Endothelial cell of umbilical vein (primary cell): Measurements from ENCODE around the gene PCGF1. TPM values are rescaled to one million over a fixed set of nuclear protein-coding genes. Genes with fewer than 3 reads are reported as not detected.

Source experiments
- BruUV-seq: library from RNA; stranded (reverse); fragments of 400-500 nt; replicated peaks from 2 replicates; lab custom pipeline; 2021; lab: Mats Ljungman, UMichigan
- CTCF ChIA-PET: fragments of 300-600, 350-600 bp; sonication (Branson Sonifier 250); formaldehyde crosslinking; loops from one replicate; lab custom pipeline; 2021; ENCODE audit warnings: antibody characterized with exemption, inconsistent platforms; lab: Charles Lee
- POLR2A ChIA-PET: fragments of 300-600, 350-600 bp; sonication (Branson Sonifier 250); formaldehyde crosslinking; loops from one replicate; lab custom pipeline; 2021; ENCODE audit warnings: antibody characterized with exemption, inconsistent platforms; lab: Charles Lee
- DNase-seq: peaks from one replicate; pipeline ENCODE4 v3.0.0-alpha.2; 2011; ENCODE audit warnings: low read depth, low spot score
- FAIRE-seq: peaks from 2 replicates; lab custom pipeline; 2011; peaks lifted over from hg19 to GRCh38; lab: Jason Lieb, UNC
- H2AFZ ChIP-seq: 2 replicates; pipeline ENCODE4 v1.6.0; 2012; ENCODE audit warnings: low read depth, low read length, control low read depth, inconsistent platforms
- H3K27ac ChIP-seq: 2 replicates; pipeline ENCODE4 v1.5.1; 2011; ENCODE audit warnings: low read depth, mild to moderate bottlenecking, control low read depth, low read length, moderate library complexity; ENCODE audit not compliant: insufficient read depth
- H3K27me3 ChIP-seq, 2 experiments: 2 replicates each; pipeline versions ENCODE4 v1.6.0 to v1.6.1; 2011; ENCODE audit warnings: low read length in 2 of 2, mixed read lengths in 1 of 2; ENCODE audit not compliant: control insufficient read depth in 2 of 2, insufficient read depth in 2 of 2
- H3K36me3 ChIP-seq, 2 experiments: 2 replicates in 1 of 2; 3 replicates in 1 of 2; pipeline ENCODE4 v1.5.1; 2011; ENCODE audit warnings: low read length in 2 of 2, mild to moderate bottlenecking in 1 of 2, moderate library complexity in 1 of 2; ENCODE audit not compliant: control insufficient read depth in 2 of 2, insufficient read depth in 2 of 2; ENCODE audit errors: extremely low read depth in 1 of 2
- H3K4me1 ChIP-seq: 3 replicates; pipeline ENCODE4 v1.5.1; 2011; ENCODE audit warnings: mild to moderate bottlenecking, low read length; ENCODE audit not compliant: control insufficient read depth, insufficient read depth; ENCODE audit errors: extremely low read depth
- H3K4me2 ChIP-seq: 2 replicates; pipeline ENCODE4 v1.6.1; 2011; ENCODE audit warnings: low read length, control low read depth, mixed read lengths; ENCODE audit not compliant: insufficient read depth
- H3K4me3 ChIP-seq, 3 experiments: fragments of 200-600 bp in 1 of 3; sonication (generic), shearing (Covaris generic) in 1 of 3; replicated peaks in 1 of 3; 2 replicates each; pipeline ENCODE4 v1.5.1; 2011 to 2016; ENCODE audit warnings: control low read depth in 3 of 3, low read length in 3 of 3, mild to moderate bottlenecking in 2 of 3, inconsistent platforms in 1 of 3, low read depth in 1 of 3, moderate library complexity in 1 of 3; ENCODE audit not compliant: insufficient read depth in 1 of 3
- H3K79me2 ChIP-seq: 2 replicates; pipeline ENCODE4 v1.6.0; 2012; ENCODE audit warnings: low read length, inconsistent platforms; ENCODE audit not compliant: control insufficient read depth, insufficient read depth
- H3K9ac ChIP-seq: replicated peaks from 2 replicates; pipeline ENCODE3; 2011; ENCODE audit warnings: low read length, control low read depth; ENCODE audit not compliant: insufficient read depth; ENCODE audit errors: extremely low read depth
- H3K9me1 ChIP-seq: replicated peaks from 3 replicates; pipeline ENCODE4 v1.6.0; 2011; ENCODE audit warnings: mild to moderate bottlenecking, low read length; ENCODE audit not compliant: control insufficient read depth, insufficient read depth; ENCODE audit errors: extremely low read depth
- H3K9me3 ChIP-seq: replicated peaks from 2 replicates; pipeline ENCODE4 v1.5.1; 2012; ENCODE audit warnings: low read length, inconsistent platforms; ENCODE audit not compliant: control insufficient read depth, insufficient read depth
- H4K20me1 ChIP-seq: replicated peaks from 2 replicates; pipeline ENCODE3; 2011; ENCODE audit warnings: mild to moderate bottlenecking, low read length; ENCODE audit not compliant: control insufficient read depth, insufficient read depth; ENCODE audit errors: extremely low read depth
- EZH2 ChIP-seq: IDR thresholded peaks from 2 replicates; pipeline ENCODE4 v1.6.1; 2012; ENCODE audit warnings: borderline replicate concordance, low read depth, mild to moderate bottlenecking, moderate library complexity, low read length, inconsistent platforms; ENCODE audit not compliant: severe bottlenecking
- FOS ChIP-seq: IDR thresholded peaks from 2 replicates; pipeline ENCODE4 v1.6.1; 2011; ENCODE audit warnings: mild to moderate bottlenecking, low read length, moderate library complexity, borderline replicate concordance; ENCODE audit not compliant: insufficient read depth
- GATA2 ChIP-seq: IDR thresholded peaks from 2 replicates; pipeline ENCODE4 v1.7.0; 2011; ENCODE audit warnings: low read depth, mild to moderate bottlenecking, moderate library complexity, mixed read lengths, low read length; ENCODE audit not compliant: insufficient read length, insufficient read depth
- JUN ChIP-seq: IDR thresholded peaks from 2 replicates; pipeline ENCODE4 v1.6.1; 2011; ENCODE audit warnings: borderline replicate concordance, low read depth; ENCODE audit not compliant: insufficient read length, insufficient read depth
- MAX ChIP-seq: IDR thresholded peaks from 2 replicates; pipeline ENCODE4 v1.6.1; 2011; ENCODE audit not compliant: insufficient read depth, insufficient read length
- MYC ChIP-seq: IDR thresholded peaks from one replicate; pipeline ENCODE4 v1.6.1; 2011; ENCODE audit warnings: mild to moderate bottlenecking, low read depth, low read length
- POLR2A ChIP-seq: IDR thresholded peaks from 2 replicates; pipeline ENCODE4 v1.6.1; 2012; ENCODE audit warnings: low read depth, mild to moderate bottlenecking, control low read depth, low read length
- POLR2AphosphoS5 ChIP-seq: IDR thresholded peaks from 2 replicates; pipeline ENCODE4 v1.6.1; 2012; ENCODE audit warnings: low read depth, mild to moderate bottlenecking, control low read depth, low read length, moderate library complexity; ENCODE audit not compliant: insufficient read depth
- dilution Hi-C: fragments of 300-500 bp; cut with MboI; formaldehyde crosslinking; loops from one replicate; pipeline ENCODE4 v1.15.0; 2019; ENCODE audit warnings: low sequenced_read_pairs; ENCODE audit not compliant: extremely low pct_ligation_motif_present
- intact Hi-C: fragments of 100-400 bp; cut with micrococcal nuclease; formaldehyde crosslinking; loops from one replicate; pipeline ENCODE4 v1.10.0; 2022
- polyA plus RNA-seq, 4 experiments: library from polyadenylated mRNA; depleted of rRNA in 3 of 4; stranded (reverse) in 3 of 4; unstranded in 1 of 4; fragments of >200 nt; gene quantifications; 2 replicates each; pipeline versions ENCODE4 v1.2.1 to v1.2.3, GENCODE V29; 2011 to 2012; ENCODE audit warnings: missing spikeins in 1 of 4
- total RNA-seq: library from RNA; stranded (reverse); gene quantifications from 2 replicates; pipeline ENCODE4 v1.2.3, GENCODE V29; 2021
- TF ChIP-seq, protein P1 (sequence below), 2 donors: IDR thresholded peaks; 1 replicate in 1 of 2; 2 replicates in 1 of 2; pipeline ENCODE4 v1.5.1; 2011; ENCODE audit warnings: low read length in 2 of 2, mild to moderate bottlenecking in 2 of 2, moderate library complexity in 2 of 2, control low read depth in 1 of 2, inconsistent platforms in 1 of 2, low read depth in 1 of 2; ENCODE audit not compliant: insufficient read depth in 1 of 2; ENCODE audit errors: extremely low read depth in 1 of 2

PCGF1 gene
- total and polyA plus RNA-seq, 2 donors (not counting 3 experiments of a cell fraction or from before 2014, with no cell fraction given), result 17.4 to 19.2 TPM

GRCh38 chr2:74551942-74552913 is 44.7 kb upstream of the PCGF1 start:
- peaks cover 17% of the 10 kb centered on the region for H3K4me1 ChIP-seq
- H3K4me2 ChIP-seq, result no peak overlapping the region
- ChIA-PET POLR2A (no interaction called here), CTCF (no interaction called here)
- H3K9me1 ChIP-seq, result no peaks in the 10 kb centered on the region
- DNase-seq, result no peak
- no peak overlapping the region for H3K9ac ChIP-seq
- no peak overlapping the region for H2AFZ ChIP-seq
- no peaks in the 10 kb centered on the region for H4K20me1 ChIP-seq
- H3K9me3 ChIP-seq, result no peaks in the 10 kb centered on the region
- peaks cover 6 to 9% of the 10 kb centered on the region in 2 experiments for H3K27me3 ChIP-seq
- no peak overlapping the region for H3K27ac ChIP-seq
- intact Hi-C loops, result no loop called here
- dilution Hi-C loops, result no loop called here
- no peak for TF ChIP-seq POLR2AphosphoS5
- no peak for TF ChIP-seq JUN
- no peak for TF ChIP-seq MYC
- no peak for TF ChIP-seq GATA2
- TF ChIP-seq, protein P1, sequence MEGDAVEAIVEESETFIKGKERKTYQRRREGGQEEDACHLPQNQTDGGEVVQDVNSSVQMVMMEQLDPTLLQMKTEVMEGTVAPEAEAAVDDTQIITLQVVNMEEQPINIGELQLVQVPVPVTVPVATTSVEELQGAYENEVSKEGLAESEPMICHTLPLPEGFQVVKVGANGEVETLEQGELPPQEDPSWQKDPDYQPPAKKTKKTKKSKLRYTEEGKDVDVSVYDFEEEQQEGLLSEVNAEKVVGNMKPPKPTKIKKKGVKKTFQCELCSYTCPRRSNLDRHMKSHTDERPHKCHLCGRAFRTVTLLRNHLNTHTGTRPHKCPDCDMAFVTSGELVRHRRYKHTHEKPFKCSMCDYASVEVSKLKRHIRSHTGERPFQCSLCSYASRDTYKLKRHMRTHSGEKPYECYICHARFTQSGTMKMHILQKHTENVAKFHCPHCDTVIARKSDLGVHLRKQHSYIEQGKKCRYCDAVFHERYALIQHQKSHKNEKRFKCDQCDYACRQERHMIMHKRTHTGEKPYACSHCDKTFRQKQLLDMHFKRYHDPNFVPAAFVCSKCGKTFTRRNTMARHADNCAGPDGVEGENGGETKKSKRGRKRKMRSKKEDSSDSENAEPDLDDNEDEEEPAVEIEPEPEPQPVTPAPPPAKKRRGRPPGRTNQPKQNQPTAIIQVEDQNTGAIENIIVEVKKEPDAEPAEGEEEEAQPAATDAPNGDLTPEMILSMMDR (IDR thresholded peaks at IDR 0.05; ENCODE audit: extremely low read depth in 1 of 2, insufficient read depth in 1 of 2, low read depth in 1 of 2, low read length in 2 of 2), result no peak
- no peak for TF ChIP-seq MAX
- TF ChIP-seq EZH2, result no peak
- TF ChIP-seq POLR2A, result no peak
- no peak for TF ChIP-seq FOS
- H3K79me2 ChIP-seq, result no peaks in the 10 kb centered on the region
- peaks cover 0 to 4% of the 10 kb centered on the region in 2 experiments for H3K36me3 ChIP-seq
- BruUV-seq, result no TSS peak
- no peak overlapping the region for H3K4me3 ChIP-seq
- FAIRE-seq, result no peak
